ENCODE measurements around the gene ZNF506.
"Not testable (repeated sequence)": the region's sequence is repeated elsewhere in the genome, so short reads cannot be mapped to it uniquely, and the experiment has no call there.

Gene ZNF506

DNA sequence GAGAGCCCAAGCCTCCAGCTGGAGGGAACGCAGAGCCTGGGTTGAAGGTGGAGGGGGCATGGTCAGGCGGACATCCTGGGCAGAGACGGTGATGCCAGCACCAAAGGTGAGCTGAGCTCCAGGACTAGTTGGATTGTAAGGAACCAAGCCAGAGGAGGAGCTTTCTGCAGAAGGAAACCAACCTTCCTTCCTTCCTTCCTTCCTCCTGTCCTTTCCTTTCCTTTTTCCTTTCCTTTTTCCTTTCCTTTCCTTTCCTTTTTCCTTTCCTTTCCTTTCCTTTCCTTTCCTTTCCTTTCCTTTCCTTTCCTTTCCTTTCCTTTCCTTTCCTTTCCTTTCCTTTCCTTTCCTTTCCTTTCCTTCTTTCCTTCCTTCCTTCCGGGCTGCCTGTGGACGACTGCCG lies 77.6 kb downstream of the ZNF506 start:
- DNase-seq, result not testable (repeated sequence)

DNA sequence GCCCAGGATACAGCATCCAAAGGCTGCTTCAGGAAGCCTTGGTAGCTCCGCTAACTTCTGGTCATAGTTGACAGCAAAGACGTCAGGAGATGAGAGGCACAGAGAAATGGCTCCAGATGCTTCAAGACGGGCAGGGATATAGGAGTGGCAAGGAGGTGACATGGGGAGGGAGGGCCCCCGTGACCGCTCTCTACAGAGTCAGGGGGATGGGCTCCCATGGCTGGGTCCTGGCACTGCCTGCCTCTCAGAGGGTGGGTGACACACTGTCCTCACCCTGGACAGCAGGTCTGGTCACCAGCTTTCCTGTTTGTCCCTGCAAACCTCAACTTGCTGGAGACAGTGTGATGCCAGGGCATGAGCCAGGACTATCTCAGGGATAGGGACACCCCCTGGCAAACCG lies 78.4 kb downstream of the ZNF506 start:
- no peak for DNase-seq

DNA sequence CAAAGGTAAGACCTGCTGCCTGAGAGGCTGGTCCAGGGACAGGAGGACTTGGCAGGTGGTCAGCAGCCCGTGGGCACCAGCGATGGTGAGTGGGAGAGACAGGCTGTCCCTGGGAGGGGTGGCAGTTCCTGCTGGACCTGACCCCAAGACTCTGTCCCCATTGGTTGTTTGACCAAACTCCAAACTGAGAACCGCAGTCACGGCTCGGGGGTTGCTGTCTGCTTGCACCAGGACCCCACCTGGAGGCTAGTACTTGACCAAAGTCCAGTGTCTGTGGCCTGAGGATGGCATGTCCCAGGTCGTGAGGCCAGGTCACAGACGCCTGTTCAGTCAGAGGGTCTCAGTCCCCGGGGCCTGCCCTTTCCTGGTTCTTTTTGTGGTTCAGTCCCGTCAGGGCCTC lies 78.8 kb downstream of the ZNF506 start:
- no peak for DNase-seq

Measured in activated CD4-positive, alpha-beta T cell treated with anti-CD3 and anti-CD28 coated beads for 1 hour (primary cell).